MCF 10A (cell line): ENCODE measurements around the gene PSTPIP2. TPM values are rescaled to one million over a fixed set of nuclear protein-coding genes. Genes with fewer than 3 reads are reported as not detected.

Experiments
- BruUV-seq: library from RNA; stranded (reverse); fragments of 400-500 nt; replicated peaks from 2 replicates; lab custom pipeline; 2021; lab: Mats Ljungman, UMichigan
- CTCF ChIA-PET: fragments of 300-600 bp; sonication (Branson Sonifier 250); formaldehyde crosslinking; extraction: SDS; loops from one replicate; lab custom pipeline; 2021; ENCODE audit warnings: antibody characterized with exemption, inconsistent platforms; lab: Yijun Ruan, JAX
- POLR2A ChIA-PET: fragments of 300-600, 350-650 bp; sonication (Branson Sonifier 250); formaldehyde crosslinking; extraction: SDS; loops from one replicate; lab custom pipeline; 2020; ENCODE audit warnings: antibody characterized with exemption, inconsistent platforms; lab: Yijun Ruan, JAX
- DNase-seq: peaks from one replicate; pipeline ENCODE4 v3.0.0-alpha.2; 2018; ENCODE audit not compliant: unreplicated experiment
- H3K27ac Mint-ChIP-seq: one replicate; pipeline ENCODE4 v1.8.0; 2022; ENCODE audit warnings: mild to moderate bottlenecking, low read depth, mixed read lengths; ENCODE audit not compliant: unreplicated experiment
- H3K27me3 Mint-ChIP-seq: one replicate; pipeline ENCODE4 v1.8.0; 2022; ENCODE audit warnings: mixed read lengths; ENCODE audit not compliant: insufficient read depth, unreplicated experiment
- H3K36me3 Mint-ChIP-seq: one replicate; pipeline ENCODE4 v1.8.0; 2022; ENCODE audit warnings: mild to moderate bottlenecking, moderate library complexity, mixed read lengths; ENCODE audit not compliant: insufficient read depth, unreplicated experiment
- H3K4me1 Mint-ChIP-seq: one replicate; pipeline ENCODE4 v1.8.0; 2022; ENCODE audit warnings: mixed read lengths; ENCODE audit not compliant: insufficient read depth, unreplicated experiment
- H3K4me3 Mint-ChIP-seq: one replicate; pipeline ENCODE4 v1.8.0; 2022; ENCODE audit warnings: mild to moderate bottlenecking, moderate library complexity, mixed read lengths; ENCODE audit not compliant: unreplicated experiment
- H3K9me3 Mint-ChIP-seq: one replicate; pipeline ENCODE4 v1.8.0; 2022; ENCODE audit warnings: mixed read lengths; ENCODE audit not compliant: unreplicated experiment
- CTCF ChIP-seq: fragments of 200-600 bp; IDR thresholded peaks from one replicate; pipeline ENCODE4 v1.8.0; 2022; ENCODE audit warnings: antibody characterized with exemption, mild to moderate bottlenecking; ENCODE audit not compliant: unreplicated experiment
- intact Hi-C: fragments of 100-400 bp; cut with micrococcal nuclease; formaldehyde crosslinking; loops from 2 replicates; pipeline ENCODE4 v1.14.1; 2022
- total RNA-seq: library from RNA; stranded (reverse); gene quantifications from 2 replicates; pipeline ENCODE4 v1.2.3, GENCODE V29; 2022

PSTPIP2 gene
- total RNA-seq, 1 experiment from 2014 or later, result 27.9 TPM

- peaks cover 71% of the 10 kb centered on the region for H3K36me3 Mint-ChIP-seq
- peaks cover 15% of the 10 kb centered on the region for H3K4me1 Mint-ChIP-seq
- no peak for TF ChIP-seq CTCF
- DNase-seq, result no peak
- no TSS peak for BruUV-seq
- H3K27ac Mint-ChIP-seq, result no peak overlapping the region
- ChIA-PET CTCF (interaction anchor here (0.6 to 1.3 kb wide), 2 partner anchors 9 to 52 kb away, joined by 4 to 5 read pairs; no protein-coding TSS in a partner anchor), POLR2A (interaction anchor here (1.6 kb wide), 1 partner anchor 30 kb away, joined by 3 read pairs; no protein-coding TSS in a partner anchor)
- intact Hi-C loops, result no loop called here
- no peaks in the 10 kb centered on the region for H3K9me3 Mint-ChIP-seq
- no peaks in the 10 kb centered on the region for H3K27me3 Mint-ChIP-seq
- H3K4me3 Mint-ChIP-seq, result no peak overlapping the region
Observed at GRCh38 chr18:45938488-45938935, 133.5 kb downstream of the PSTPIP2 start.

- H3K4me3 Mint-ChIP-seq, result no peak overlapping the region
- intact Hi-C loops, result no loop called here
- TF ChIP-seq CTCF, result no peak
- H3K4me1 Mint-ChIP-seq, result peaks cover 8% of the 10 kb centered on the region
- ChIA-PET CTCF (no interaction called here), POLR2A (interaction anchor here (0.7 kb wide), 1 partner anchor 15 kb away, joined by 3 read pairs; no protein-coding TSS in a partner anchor)
- H3K9me3 Mint-ChIP-seq, result no peaks in the 10 kb centered on the region
- DNase-seq, result no peak
- no peak overlapping the region for H3K27ac Mint-ChIP-seq
- no peaks in the 10 kb centered on the region for H3K27me3 Mint-ChIP-seq
- peaks cover 60% of the 10 kb centered on the region for H3K36me3 Mint-ChIP-seq
- no TSS peak for BruUV-seq
Observed at GRCh38 chr18:45935591-45936335, 136.3 kb downstream of the PSTPIP2 start.

Other genes with a start within 250 kb of the PSTPIP2 start
- not detected in 2 replicates for gene SIGLEC15, start 246.6 kb downstream of the PSTPIP2 start, total RNA-seq
- 19.4 and 25.7 TPM in 2 replicates for gene EPG5, start 104.9 kb downstream of the PSTPIP2 start, total RNA-seq
- gene ATP5F1A, start 26.0 kb upstream of the PSTPIP2 start, total RNA-seq, result 363 and 458 TPM in 2 replicates
- 14.9 and 21.6 TPM in 2 replicates for gene HAUS1, start 32.1 kb upstream of the PSTPIP2 start, total RNA-seq